OCI-LY1 (cell line): ENCODE data around the gene NCOR2.

Experiments
- H2AFZ ChIP-seq: fragments of 200-600 bp; sonication (generic), shearing (Covaris generic); 2 replicates; pipeline ENCODE4 v1.6.0; 2014; ENCODE audit warnings: antibody characterized with exemption, mild to moderate bottlenecking, low read length
- H3F3A ChIP-seq: fragments of 200-600 bp; sonication (generic), shearing (Covaris generic); 2 replicates; pipeline ENCODE4 v1.6.0; 2014; ENCODE audit warnings: mild to moderate bottlenecking, antibody characterized with exemption, low read length, moderate library complexity; ENCODE audit not compliant: insufficient read depth
- H3K27ac ChIP-seq: fragments of 200-600 bp; sonication (generic); 2 replicates; pipeline ENCODE4 v1.5.1; 2014; ENCODE audit warnings: low read length, mixed run types, mild to moderate bottlenecking, low read depth; ENCODE audit not compliant: poor library complexity, severe bottlenecking
- H3K27me3 ChIP-seq: fragments of 200-600 bp; sonication (generic); 2 replicates; pipeline ENCODE4 v1.6.0; 2014; ENCODE audit warnings: antibody characterized with exemption, mild to moderate bottlenecking, low read length, moderate library complexity; ENCODE audit not compliant: insufficient read depth
- H3K36me3 ChIP-seq: fragments of 200-600 bp; sonication (generic); 2 replicates; pipeline ENCODE4 v1.6.1; 2014; ENCODE audit warnings: mild to moderate bottlenecking, antibody characterized with exemption, low read length, moderate library complexity, mixed read lengths; ENCODE audit not compliant: insufficient read depth
- H3K4me1 ChIP-seq: fragments of 200-600 bp; sonication (generic); 2 replicates; pipeline ENCODE4 v1.5.1; 2014; ENCODE audit warnings: mild to moderate bottlenecking, low read length, moderate library complexity; ENCODE audit not compliant: insufficient read depth, severe bottlenecking
- H3K4me2 ChIP-seq: fragments of 200-600 bp; sonication (generic), shearing (Covaris generic); 2 replicates; pipeline ENCODE4 v1.6.1; 2014; ENCODE audit warnings: low read length
- H3K4me3 ChIP-seq: fragments of 200-600 bp; sonication (generic); 2 replicates; pipeline ENCODE4 v1.5.1; 2014; ENCODE audit warnings: low read length, low read depth, mild to moderate bottlenecking, mixed read lengths; ENCODE audit not compliant: poor library complexity, severe bottlenecking
- H3K79me2 ChIP-seq: fragments of 200-600 bp; shearing (Covaris generic); 2 replicates; pipeline ENCODE4 v1.6.1; 2016; ENCODE audit warnings: mixed run types, low read length, mixed read lengths; ENCODE audit not compliant: insufficient read depth
- H3K9ac ChIP-seq: fragments of 200-600 bp; sonication (generic), shearing (Covaris generic); 2 replicates; pipeline ENCODE4 v1.6.1; 2014; ENCODE audit warnings: mild to moderate bottlenecking, low read length, mixed read lengths
- H3K9me2 ChIP-seq: fragments of 200-600 bp; sonication (generic), shearing (Covaris generic); 2 replicates; pipeline ENCODE4 v1.6.1; 2014; ENCODE audit warnings: low read depth, mild to moderate bottlenecking, low read length, mixed read lengths
- H3K9me3 ChIP-seq: fragments of 200-600 bp; shearing (Covaris generic); 2 replicates; pipeline ENCODE4 v1.6.1; 2014; ENCODE audit warnings: low read length, mixed read lengths
- H4K20me1 ChIP-seq: fragments of 200-600 bp; sonication (generic), shearing (Covaris generic); 2 replicates; pipeline ENCODE4 v1.6.0; 2016; ENCODE audit warnings: mild to moderate bottlenecking, low read length; ENCODE audit not compliant: insufficient read depth
- CTCF ChIP-seq: fragments of 200-600 bp; sonication (generic), shearing (Covaris generic); IDR thresholded peaks from 2 replicates; pipeline ENCODE4 v1.5.1; 2017; ENCODE audit warnings: mild to moderate bottlenecking, antibody characterized with exemption, low read length, moderate library complexity, mixed read lengths
- EZH2 ChIP-seq: fragments of 200-600 bp; sonication (generic), shearing (Covaris generic); IDR thresholded peaks from 2 replicates; pipeline ENCODE4 v1.8.0; 2017; ENCODE audit warnings: borderline replicate concordance, mixed run types, mild to moderate bottlenecking, antibody characterized with exemption, low read length, moderate library complexity, mixed read lengths

Gene NCOR2

GRCh38 chr12:124582108-124582424 is 14.7 kb upstream of the NCOR2 start:
- no peaks in the 10 kb centered on the region for H4K20me1 ChIP-seq

GRCh38 chr12:124581307-124582107 is 14.1 kb upstream of the NCOR2 start:
- Histone ChIP-seq H3K9ac (no peak overlapping the region), H3K36me3 (no peaks in the 10 kb centered on the region), H4K20me1 (no peaks in the 10 kb centered on the region), H3K4me3 (no peak overlapping the region), H3K4me2 (no peak overlapping the region), H3K9me3 (0 out of 2 replicates have a peak, but pooled peaks cover 5% of the 10 kb centered on the region), H3K9me2 (no peaks in the 10 kb centered on the region), H3K27me3 (peaks cover 11% of the 10 kb centered on the region; the same call in 1 of the 2 replicates), H2AFZ (no peak overlapping the region), H3K4me1 (no peaks in the 10 kb centered on the region), H3K27ac (no peak overlapping the region), H3K79me2 (no peaks in the 10 kb centered on the region), H3F3A (no peaks in the 10 kb centered on the region)
- TF ChIP-seq EZH2: no peak
- TF ChIP-seq CTCF: no peak

More at GRCh38 chr12:124582108-124582424, 14.7 kb upstream of the NCOR2 start:
- no peaks in the 10 kb centered on the region for H3K4me1 ChIP-seq
- H3F3A ChIP-seq: no peaks in the 10 kb centered on the region
- no peak overlapping the region for H3K4me3 ChIP-seq
- H3K79me2 ChIP-seq: no peaks in the 10 kb centered on the region
- H3K27me3 ChIP-seq: peaks cover 6% of the 10 kb centered on the region; the same call in 1 of the 2 replicates
- TF ChIP-seq EZH2 (no peak), CTCF (no peak)
- no peak overlapping the region for H2AFZ ChIP-seq
- 0 out of 2 replicates have a peak, but pooled peaks cover under 1% of the 10 kb centered on the region for H3K9me3 ChIP-seq
- H3K9ac ChIP-seq: no peak overlapping the region
- no peak overlapping the region for H3K4me2 ChIP-seq
- no peak overlapping the region for H3K27ac ChIP-seq
- H3K9me2 ChIP-seq: no peaks in the 10 kb centered on the region
- no peaks in the 10 kb centered on the region for H3K36me3 ChIP-seq

GRCh38 chr12:124579921-124580517 is 12.6 kb upstream of the NCOR2 start:
- H3K4me2 ChIP-seq: no peak overlapping the region
- H4K20me1 ChIP-seq: no peaks in the 10 kb centered on the region
- H3K27me3 ChIP-seq: peaks cover 12% of the 10 kb centered on the region; the same call in 1 of the 2 replicates
- H3K36me3 ChIP-seq: no peaks in the 10 kb centered on the region
- H3K27ac ChIP-seq: no peak overlapping the region
- no peak overlapping the region for H2AFZ ChIP-seq
- H3K4me3 ChIP-seq: no peak overlapping the region
- no peaks in the 10 kb centered on the region for H3F3A ChIP-seq
- TF ChIP-seq CTCF: no peak
- H3K4me1 ChIP-seq: no peaks in the 10 kb centered on the region
- H3K9ac ChIP-seq: no peak overlapping the region
- H3K9me2 ChIP-seq: no peaks in the 10 kb centered on the region
- H3K9me3 ChIP-seq: 0 out of 2 replicates have a peak, but pooled peaks cover 5% of the 10 kb centered on the region
- no peaks in the 10 kb centered on the region for H3K79me2 ChIP-seq
